Endothelial cell of umbilical vein (primary cell): ENCODE data around the gene GNAO1.

Source experiments
- EZH2 ChIP-seq: IDR thresholded peaks from 2 replicates; pipeline ENCODE4 v1.6.1; 2012; ENCODE audit warnings: borderline replicate concordance, low read depth, mild to moderate bottlenecking, moderate library complexity, low read length, inconsistent platforms; ENCODE audit not compliant: severe bottlenecking
- JUN ChIP-seq: IDR thresholded peaks from 2 replicates; pipeline ENCODE4 v1.6.1; 2011; ENCODE audit warnings: borderline replicate concordance, low read depth; ENCODE audit not compliant: insufficient read length, insufficient read depth
- MYC ChIP-seq: IDR thresholded peaks from one replicate; pipeline ENCODE4 v1.6.1; 2011; ENCODE audit warnings: mild to moderate bottlenecking, low read depth, low read length
- POLR2A ChIP-seq: IDR thresholded peaks from 2 replicates; pipeline ENCODE4 v1.6.1; 2012; ENCODE audit warnings: low read depth, mild to moderate bottlenecking, control low read depth, low read length
- POLR2AphosphoS5 ChIP-seq: IDR thresholded peaks from 2 replicates; pipeline ENCODE4 v1.6.1; 2012; ENCODE audit warnings: low read depth, mild to moderate bottlenecking, control low read depth, low read length, moderate library complexity; ENCODE audit not compliant: insufficient read depth
- TF ChIP-seq, protein P1 (sequence below), 2 donors: IDR thresholded peaks; 1 replicate in 1 of 2; 2 replicates in 1 of 2; pipeline ENCODE4 v1.5.1; 2011; ENCODE audit warnings: low read length in 2 of 2, mild to moderate bottlenecking in 2 of 2, moderate library complexity in 2 of 2, control low read depth in 1 of 2, inconsistent platforms in 1 of 2, low read depth in 1 of 2; ENCODE audit not compliant: insufficient read depth in 1 of 2; ENCODE audit errors: extremely low read depth in 1 of 2

DNA sequence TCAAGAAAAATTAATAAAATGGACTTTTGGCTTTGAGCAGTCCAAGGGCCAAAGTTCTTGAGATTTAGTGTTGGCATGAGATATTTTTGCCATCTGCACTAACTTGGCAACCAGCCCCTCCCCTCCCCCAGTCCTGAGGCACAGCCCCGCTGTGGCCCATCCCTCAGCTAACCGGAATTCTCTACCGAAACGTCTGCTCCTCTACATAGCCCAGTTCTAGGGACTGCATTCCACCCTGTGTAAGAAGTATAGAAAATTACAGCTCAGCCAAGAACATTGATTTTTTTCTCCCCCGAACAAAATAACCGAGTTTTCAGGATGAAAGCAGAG lies 136.6 kb downstream of the GNAO1 start:
- no peak for TF ChIP-seq POLR2A
- TF ChIP-seq EZH2: no peak
- TF ChIP-seq, protein P1, sequence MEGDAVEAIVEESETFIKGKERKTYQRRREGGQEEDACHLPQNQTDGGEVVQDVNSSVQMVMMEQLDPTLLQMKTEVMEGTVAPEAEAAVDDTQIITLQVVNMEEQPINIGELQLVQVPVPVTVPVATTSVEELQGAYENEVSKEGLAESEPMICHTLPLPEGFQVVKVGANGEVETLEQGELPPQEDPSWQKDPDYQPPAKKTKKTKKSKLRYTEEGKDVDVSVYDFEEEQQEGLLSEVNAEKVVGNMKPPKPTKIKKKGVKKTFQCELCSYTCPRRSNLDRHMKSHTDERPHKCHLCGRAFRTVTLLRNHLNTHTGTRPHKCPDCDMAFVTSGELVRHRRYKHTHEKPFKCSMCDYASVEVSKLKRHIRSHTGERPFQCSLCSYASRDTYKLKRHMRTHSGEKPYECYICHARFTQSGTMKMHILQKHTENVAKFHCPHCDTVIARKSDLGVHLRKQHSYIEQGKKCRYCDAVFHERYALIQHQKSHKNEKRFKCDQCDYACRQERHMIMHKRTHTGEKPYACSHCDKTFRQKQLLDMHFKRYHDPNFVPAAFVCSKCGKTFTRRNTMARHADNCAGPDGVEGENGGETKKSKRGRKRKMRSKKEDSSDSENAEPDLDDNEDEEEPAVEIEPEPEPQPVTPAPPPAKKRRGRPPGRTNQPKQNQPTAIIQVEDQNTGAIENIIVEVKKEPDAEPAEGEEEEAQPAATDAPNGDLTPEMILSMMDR (IDR thresholded peaks at IDR 0.05; ENCODE audit: extremely low read depth in 1 of 2, insufficient read depth in 1 of 2, low read depth in 1 of 2, low read length in 2 of 2): no peak
- TF ChIP-seq JUN: no peak
- TF ChIP-seq MYC: no peak
- no peak for TF ChIP-seq POLR2AphosphoS5
